NCI-H1105 (cell line): Measurements from ENCODE around the gene STT3A.
A peak's percentile ranks its signal among the peaks of the same experiment; 100 is the strongest.
"Not testable (repeated sequence)": the region's sequence is repeated elsewhere in the genome, so short reads cannot be mapped to it uniquely, and the experiment has no call there.

Source experiments
- DNase-seq: peaks from one replicate; lab custom pipeline; 2025; lab: John Stamatoyannopoulos, UW

The STT3A gene

GRCh38 chr11:125592305-125593113, at the start of gene STT3A:
STT3A (plus strand) TSS chr11:125592852; CDS start chr11:125595916, 3,064 bp downstream.
- peak; percentile 100 for DNase-seq

GRCh38 chr11:125550780-125551179, 41.9 kb upstream of the STT3A start:
- DNase-seq = no peak

- DNase-seq = no peak
Measured at GRCh38 chr11:125551835-125552342, 40.8 kb upstream of the STT3A start.

GRCh38 chr11:125552927-125553326, 39.7 kb upstream of the STT3A start:
- DNase-seq = no peak

- no peak for DNase-seq
Measured at GRCh38 chr11:125553357-125553756, 39.3 kb upstream of the STT3A start.

GRCh38 chr11:125554038-125554437, 38.6 kb upstream of the STT3A start:
- DNase-seq = no peak

- no peak for DNase-seq
Measured at GRCh38 chr11:125559888-125560287, 32.8 kb upstream of the STT3A start.

GRCh38 chr11:125561924-125562323, 30.7 kb upstream of the STT3A start:
- no peak for DNase-seq

GRCh38 chr11:125562430-125562829, 30.2 kb upstream of the STT3A start:
- DNase-seq = no peak

- DNase-seq = no peak
Measured at GRCh38 chr11:125564357-125564756, 28.3 kb upstream of the STT3A start.

- DNase-seq = no peak
Measured at GRCh38 chr11:125566235-125566634, 26.4 kb upstream of the STT3A start.

GRCh38 chr11:125568970-125569914, 23.4 kb upstream of the STT3A start, which contains the start of gene EI24:
EI24 (plus strand) TSS chr11:125569477; CDS start chr11:125572528, 3,051 bp downstream.
- DNase-seq = peak; percentile 95

GRCh38 chr11:125569915-125570621, 22.6 kb upstream of the STT3A start:
- no peak for DNase-seq

- no peak for DNase-seq
Measured at GRCh38 chr11:125570952-125571351, 21.7 kb upstream of the STT3A start.

GRCh38 chr11:125572916-125573315, 19.7 kb upstream of the STT3A start:
- DNase-seq = no peak

GRCh38 chr11:125577181-125577580, 15.5 kb upstream of the STT3A start:
- DNase-seq = not testable (repeated sequence)

- no peak for DNase-seq
Measured at GRCh38 chr11:125578783-125579182, 13.9 kb upstream of the STT3A start.

GRCh38 chr11:125579811-125580210, 12.8 kb upstream of the STT3A start:
- DNase-seq = no peak

GRCh38 chr11:125583496-125583895, 9.2 kb upstream of the STT3A start:
- no peak for DNase-seq

- DNase-seq = no peak
Measured at GRCh38 chr11:125585487-125585886, 7.2 kb upstream of the STT3A start.

- no peak for DNase-seq
Measured at GRCh38 chr11:125586623-125587022, 6.0 kb upstream of the STT3A start.

GRCh38 chr11:125587480-125587879, 5.2 kb upstream of the STT3A start:
- DNase-seq = no peak
